Endometrial microvascular endothelial cells (primary cell): ENCODE data around the gene FOXP2. TPM values are rescaled to one million over a fixed set of nuclear protein-coding genes. Genes with fewer than 3 reads are reported as not detected.
"Not testable (repeated sequence)": the region's sequence is repeated elsewhere in the genome, so short reads cannot be mapped to it uniquely, and the experiment has no call there.

ENCODE experiments used
- in situ Hi-C: cut with HindIII; loops from 2 replicates; pipeline ENCODE4 v1.10.0; 2017; ENCODE audit warnings: low sequenced_read_pairs, low pct_unique_long_range_greater_than_20kb; ENCODE audit errors: inconsistent ontology term
- total RNA-seq: library from RNA; depleted of rRNA; stranded (reverse); fragments of >200 nt; gene quantifications from one replicate; pipeline ENCODE4 v1.2.3, GENCODE V29; 2015; ENCODE audit errors: inconsistent ontology term

FOXP2 gene
- total RNA-seq, 1 donor from 2014 or later = under 0.01 TPM

- in situ Hi-C loops = no loop called here
These were observed 67.4 kb downstream of the FOXP2 start for GRCh38 chr7:114481999-114482398.

- in situ Hi-C loops = no loop called here
These were observed 69.6 kb downstream of the FOXP2 start for GRCh38 chr7:114484226-114484625.

GRCh38 chr7:114487174-114487573, 72.6 kb downstream of the FOXP2 start:
- in situ Hi-C loops = no loop called here

GRCh38 chr7:114488696-114489095, 74.1 kb downstream of the FOXP2 start:
- in situ Hi-C loops = no loop called here

DNA sequence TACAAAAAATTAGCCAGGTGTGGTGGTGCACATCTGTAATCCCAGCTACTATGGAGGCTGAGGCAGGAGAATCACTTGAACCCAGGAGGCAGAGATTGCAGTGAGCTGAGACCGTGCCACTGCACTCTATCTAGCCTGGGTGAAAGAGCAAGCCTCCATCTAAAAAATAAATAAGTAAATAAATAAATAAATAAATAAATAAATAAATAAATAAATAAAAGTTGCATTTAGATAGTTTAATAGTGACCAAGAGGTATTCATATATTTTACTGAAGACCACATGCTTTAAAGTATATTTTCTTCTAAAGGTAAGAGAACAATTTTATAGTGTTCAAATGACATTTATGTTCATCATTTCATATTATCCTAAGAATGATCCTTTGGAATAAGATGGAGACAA, 82.9 kb downstream of the FOXP2 start:
- in situ Hi-C loops = not testable (repeated sequence)

- in situ Hi-C loops = no loop called here
These were observed 88.0 kb downstream of the FOXP2 start for GRCh38 chr7:114502454-114503254.

GRCh38 chr7:114504586-114504985, 90.0 kb downstream of the FOXP2 start:
- in situ Hi-C loops = no loop called here

DNA sequence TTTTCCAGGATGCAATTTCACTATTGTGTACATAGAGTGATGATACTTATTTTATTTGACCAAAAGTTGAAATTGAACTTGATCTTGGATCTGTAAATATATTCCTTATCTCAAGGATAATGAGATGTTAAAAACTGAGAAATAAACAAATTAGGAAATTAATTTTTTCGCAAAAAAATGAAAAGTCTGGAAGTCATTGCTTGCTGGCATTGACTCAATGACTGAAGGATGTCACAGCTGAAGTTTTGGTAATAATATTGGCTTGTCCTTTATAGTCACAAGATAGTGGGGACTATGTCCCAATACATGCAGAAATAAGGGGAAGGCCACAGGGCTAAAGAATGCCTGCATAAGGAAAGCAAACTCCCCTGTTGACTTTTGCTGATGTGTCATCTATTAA, 92.8 kb downstream of the FOXP2 start:
- in situ Hi-C loops = no loop called here

DNA sequence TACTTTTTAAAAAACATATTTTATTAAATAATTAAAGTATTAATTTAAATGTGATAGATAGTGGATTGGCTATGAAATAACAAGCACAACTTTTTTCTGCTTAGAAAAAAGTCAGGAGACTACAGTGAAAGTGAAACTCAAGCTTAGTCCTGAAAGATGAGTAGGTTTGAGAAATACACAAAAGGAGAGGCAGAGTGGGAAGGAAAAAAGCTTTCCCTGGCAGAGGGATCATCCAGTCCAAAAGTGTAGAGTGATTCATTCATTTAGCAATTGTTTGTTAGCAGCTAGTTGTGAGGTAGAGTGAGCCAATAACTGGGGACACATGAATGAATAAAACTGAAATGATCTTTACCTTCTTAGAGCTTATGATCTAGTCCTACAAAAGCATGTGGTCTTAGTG, 93.5 kb downstream of the FOXP2 start:
- in situ Hi-C loops = no loop called here

GRCh38 chr7:114510824-114511223, 96.2 kb downstream of the FOXP2 start:
- in situ Hi-C loops = not testable (repeated sequence)

DNA sequence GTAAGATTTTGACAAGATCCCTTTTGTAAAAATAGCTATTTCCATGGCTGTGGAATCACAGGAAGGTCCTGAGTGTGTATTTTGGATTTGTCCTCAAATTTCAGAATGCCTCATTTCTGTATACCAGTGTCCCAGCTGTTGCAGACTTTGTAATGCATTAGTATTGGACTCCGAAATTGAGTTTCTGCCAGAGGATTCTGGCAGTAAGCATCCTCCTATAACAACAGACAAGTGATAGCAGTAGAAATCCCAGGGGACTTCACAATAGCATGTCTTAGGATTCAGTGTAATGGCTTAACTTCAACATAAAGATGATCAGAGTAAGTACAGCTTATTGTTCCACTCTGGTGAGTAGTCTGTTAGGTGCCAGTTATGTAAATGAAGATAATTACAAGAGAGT, 104.6 kb downstream of the FOXP2 start:
- in situ Hi-C loops = no loop called here

DNA sequence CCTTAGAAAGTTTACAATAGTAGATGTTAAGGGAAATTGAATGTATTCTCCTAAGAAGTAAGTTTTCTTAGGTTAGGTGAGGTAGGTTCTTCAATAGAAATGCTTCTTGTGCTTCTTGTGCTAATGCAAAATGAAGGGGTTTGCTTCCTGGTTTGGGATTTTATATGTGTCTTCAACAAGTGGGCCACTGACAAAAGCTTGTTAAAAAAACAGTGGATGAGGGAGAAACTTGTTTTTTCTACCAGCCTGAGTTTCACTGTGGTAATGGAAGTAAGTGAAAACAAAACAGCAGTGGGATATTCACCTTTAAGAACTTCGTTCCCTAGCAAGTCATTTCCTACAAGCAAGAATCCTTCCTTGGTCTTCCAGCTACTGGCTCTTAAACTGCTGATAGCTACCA, 107.5 kb downstream of the FOXP2 start:
- in situ Hi-C loops = no loop called here

DNA sequence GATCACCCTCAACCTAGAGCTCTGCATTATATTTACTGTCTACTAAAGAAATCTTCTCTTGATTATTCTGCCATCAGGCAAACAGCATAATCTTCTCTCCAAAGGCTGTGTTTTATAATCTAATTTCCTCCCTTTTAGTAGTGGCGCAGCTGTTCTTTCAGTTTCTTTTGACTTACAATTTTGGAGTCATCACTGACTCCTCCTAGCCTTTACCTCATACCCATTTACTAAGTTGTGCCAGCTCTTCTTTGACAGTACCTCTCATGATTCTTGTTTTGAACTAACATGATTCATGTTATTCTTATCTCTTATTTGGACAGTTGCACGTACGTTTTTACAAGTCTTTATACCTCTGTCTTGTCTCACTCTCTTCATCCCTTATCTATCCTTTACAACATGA, 113.0 kb downstream of the FOXP2 start:
- in situ Hi-C loops = no loop called here

GRCh38 chr7:114530057-114530611, 115.5 kb downstream of the FOXP2 start:
- in situ Hi-C loops = no loop called here

GRCh38 chr7:114531326-114531725, 116.7 kb downstream of the FOXP2 start:
- in situ Hi-C loops = no loop called here

GRCh38 chr7:114533131-114533530, 118.5 kb downstream of the FOXP2 start:
- in situ Hi-C loops = no loop called here

DNA sequence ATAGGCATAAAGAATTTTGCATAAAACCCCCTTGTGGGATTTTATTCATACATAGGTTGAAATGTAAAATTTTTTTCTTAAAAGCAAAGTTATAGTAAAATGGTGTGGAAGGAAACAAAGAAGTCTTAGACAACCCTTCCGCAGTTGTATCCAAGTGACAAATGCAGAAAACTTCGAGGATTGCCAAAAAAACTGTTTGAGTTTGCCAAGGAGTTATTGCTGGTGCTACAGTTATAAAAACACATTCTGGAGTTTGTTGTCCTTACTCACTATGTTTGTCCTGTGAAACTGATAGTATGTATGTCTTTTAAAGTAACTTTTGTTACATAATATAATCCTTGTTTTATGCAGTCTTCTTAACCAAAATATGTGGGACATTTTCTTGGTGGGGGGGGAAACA, 120.3 kb downstream of the FOXP2 start:
- in situ Hi-C loops = no loop called here

GRCh38 chr7:114539575-114539974, 125.0 kb downstream of the FOXP2 start:
- in situ Hi-C loops = no loop called here

DNA sequence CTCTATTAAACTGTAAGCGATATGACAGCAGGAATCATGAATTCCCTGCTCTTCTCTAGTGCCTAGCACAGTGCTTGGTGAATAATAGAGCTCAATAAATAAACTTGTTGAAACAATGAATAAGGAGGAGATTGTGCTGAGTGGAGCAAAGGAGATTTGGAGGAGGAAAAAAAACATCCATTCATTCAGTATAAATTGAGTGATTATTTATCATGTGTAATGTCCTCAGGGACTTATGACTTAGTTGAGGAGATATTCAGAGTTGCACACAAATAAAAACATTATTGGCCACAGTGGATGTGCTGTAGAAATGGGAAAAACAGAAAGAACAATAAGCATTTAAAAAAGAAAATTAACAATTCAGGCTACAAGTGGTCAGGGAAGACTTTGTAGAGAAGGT, 125.7 kb downstream of the FOXP2 start:
- in situ Hi-C loops = no loop called here

- in situ Hi-C loops = not testable (repeated sequence)
These were observed 132.7 kb downstream of the FOXP2 start for GRCh38 chr7:114547346-114547745.
